HG02763 (cell line): ENCODE measurements around the gene PITHD1.
"Not testable (repeated sequence)": the region's sequence is repeated elsewhere in the genome, so short reads cannot be mapped to it uniquely, and the experiment has no call there.

ENCODE experiments used
- ATAC-seq: cut with Tn5 transposase; IDR thresholded peaks from one replicate; pipeline ENCODE4 v1.9.1; 2021; ENCODE audit warnings: mild to moderate bottlenecking, moderate library complexity; ENCODE audit not compliant: unreplicated experiment

Gene PITHD1

DNA sequence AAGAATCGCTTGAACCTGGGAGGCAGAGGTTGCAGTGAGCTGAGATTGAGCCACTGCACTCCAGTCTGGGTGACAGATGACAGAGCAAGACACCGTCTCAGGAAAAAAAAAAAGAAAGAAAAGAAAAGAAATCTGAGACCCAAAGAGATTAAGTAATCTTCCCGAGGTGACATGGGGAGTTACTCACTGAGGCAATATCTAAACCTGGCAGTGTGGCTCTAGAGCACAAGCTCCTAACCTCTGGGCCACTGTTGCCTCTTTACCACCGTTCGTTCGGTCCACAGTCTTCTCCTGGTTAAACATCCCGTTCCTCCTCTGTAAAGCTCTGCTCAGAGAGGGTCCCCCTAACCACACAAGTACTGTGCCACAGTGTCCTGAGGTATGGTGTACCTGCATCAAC, 45.5 kb downstream of the PITHD1 start:
- no peak for ATAC-seq

DNA sequence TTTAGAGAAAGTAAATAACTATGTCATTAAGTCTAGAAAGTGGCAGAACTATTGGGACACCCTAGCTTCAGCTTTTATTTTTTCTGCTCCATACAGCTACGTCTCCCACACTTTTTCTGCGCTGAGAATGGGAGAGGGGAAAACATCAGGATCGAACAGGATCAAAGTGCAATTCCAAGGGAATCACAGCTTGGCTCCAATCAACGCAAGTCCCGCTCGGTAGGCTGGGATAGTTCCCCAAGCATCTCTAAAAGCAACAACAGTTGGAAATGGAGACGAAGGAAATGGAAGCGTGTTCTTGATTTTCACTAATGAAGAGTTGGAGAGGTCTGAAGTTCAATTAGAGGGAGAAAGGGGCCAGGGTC, 46.5 kb downstream of the PITHD1 start:
- no peak for ATAC-seq

DNA sequence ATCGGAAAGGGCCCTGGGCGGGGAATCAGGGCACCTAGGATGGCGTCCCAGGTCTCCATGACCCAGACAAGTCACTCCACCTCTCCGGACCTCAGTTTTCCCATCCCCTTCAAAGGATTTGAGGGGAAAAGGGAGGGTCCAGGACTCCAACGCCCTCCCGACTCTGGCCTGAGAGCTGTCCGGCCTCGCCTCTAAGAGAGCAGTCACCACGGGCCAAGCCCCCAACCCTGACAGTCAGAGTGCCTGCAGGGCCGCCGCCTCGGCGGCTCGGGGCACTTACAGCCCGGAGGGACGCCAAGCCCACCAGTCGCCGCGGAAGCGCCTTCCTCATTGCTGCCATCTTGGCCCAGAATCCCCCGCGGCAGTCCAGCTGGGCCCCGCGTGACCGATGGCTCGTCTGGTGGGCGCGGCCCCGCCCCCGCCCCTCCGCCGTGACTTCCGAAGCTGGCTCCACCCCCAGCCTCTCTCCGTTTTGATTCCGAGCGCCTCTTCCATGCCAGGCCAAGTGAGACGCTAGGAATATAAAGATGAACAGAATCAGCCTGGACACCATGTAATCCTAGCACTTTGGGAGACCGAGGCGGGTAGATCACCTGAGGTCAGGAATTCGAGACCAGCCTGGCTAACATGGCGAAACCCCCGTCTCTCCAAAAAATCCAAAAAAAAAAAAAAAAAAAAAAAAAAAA, 47.0 kb downstream of the PITHD1 start, which contains the start of gene HMGCL:
TSS of gene HMGCL (minus strand) at position 354 of the 686 bp plus-strand sequence. CDS start at position 340, 14 bp downstream.
- ATAC-seq = peak; percentile 72

DNA sequence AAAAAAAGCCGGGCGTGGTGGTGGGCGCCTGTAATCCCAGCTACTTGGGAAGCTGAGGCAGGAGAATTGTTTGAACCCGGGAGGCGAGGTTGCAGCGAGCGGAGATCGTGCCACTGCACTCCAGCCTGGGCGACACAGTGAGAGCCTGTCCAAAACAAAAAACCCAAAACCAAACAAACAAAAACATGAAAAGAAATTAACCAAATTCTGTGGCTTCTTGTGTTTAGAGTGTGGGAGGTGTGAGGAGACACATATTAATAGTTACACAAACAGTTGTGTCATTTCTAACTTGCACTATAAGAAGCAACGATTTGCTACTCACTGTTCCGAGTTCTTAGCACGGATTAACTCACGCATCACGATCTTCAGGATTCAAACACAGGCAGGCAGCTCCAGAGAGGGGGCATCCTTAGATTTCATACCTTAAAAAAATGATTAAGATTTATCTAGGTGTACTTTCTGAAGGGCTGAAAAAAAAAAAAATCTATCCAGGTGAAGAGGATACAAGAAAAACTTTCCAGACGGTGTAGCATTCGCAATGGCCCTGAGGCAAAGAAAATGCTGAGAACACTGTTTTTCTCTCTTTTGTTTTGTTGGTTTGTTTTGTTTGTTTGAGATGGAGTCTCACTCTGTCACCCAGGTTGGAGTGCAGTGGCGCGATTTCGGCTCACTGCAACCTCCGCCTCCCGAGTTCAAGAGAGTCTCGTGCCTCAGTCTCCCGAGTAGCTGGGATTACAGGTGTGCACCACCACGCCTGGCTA, 47.7 kb downstream of the PITHD1 start:
- ATAC-seq = peak; percentile 54

DNA sequence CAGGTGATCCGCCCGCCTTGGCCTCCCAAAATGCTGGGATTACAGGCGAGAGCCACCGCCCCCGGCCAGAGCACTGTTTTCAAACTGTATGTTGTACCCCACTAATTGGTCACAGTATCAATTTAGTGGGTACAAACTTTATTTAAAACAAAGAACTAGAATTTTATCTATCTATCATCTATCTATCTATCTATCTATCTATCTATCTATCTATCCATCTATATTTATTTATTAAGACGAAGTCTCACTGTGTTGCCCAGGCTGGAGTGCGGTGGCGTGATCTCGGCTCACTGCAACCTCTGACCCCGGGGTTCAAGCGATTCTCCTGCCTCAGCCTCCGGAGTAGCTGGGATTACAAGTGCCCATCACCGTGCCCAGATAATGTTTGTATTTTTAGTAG, 48.4 kb downstream of the PITHD1 start:
- not testable (repeated sequence) for ATAC-seq

DNA sequence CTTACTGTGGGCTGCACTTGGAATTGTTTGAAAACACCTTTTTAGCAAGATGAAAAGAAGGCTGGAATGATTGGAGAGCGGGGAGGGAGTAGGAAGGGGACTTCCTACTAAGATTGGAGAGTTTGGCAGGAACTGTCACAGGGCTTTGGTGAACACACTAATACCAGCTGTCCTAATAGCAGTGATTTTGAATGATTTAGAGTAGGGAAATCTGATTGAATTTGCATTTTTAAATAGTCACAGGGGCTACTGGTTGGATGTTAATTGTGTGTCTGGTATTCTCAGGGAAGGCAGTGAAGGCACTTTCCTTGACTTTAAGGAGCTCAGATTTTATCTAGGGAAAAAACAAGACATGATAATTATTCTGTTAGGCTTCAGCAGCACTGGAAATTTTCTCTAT, 49.5 kb downstream of the PITHD1 start:
- ATAC-seq = no peak

DNA sequence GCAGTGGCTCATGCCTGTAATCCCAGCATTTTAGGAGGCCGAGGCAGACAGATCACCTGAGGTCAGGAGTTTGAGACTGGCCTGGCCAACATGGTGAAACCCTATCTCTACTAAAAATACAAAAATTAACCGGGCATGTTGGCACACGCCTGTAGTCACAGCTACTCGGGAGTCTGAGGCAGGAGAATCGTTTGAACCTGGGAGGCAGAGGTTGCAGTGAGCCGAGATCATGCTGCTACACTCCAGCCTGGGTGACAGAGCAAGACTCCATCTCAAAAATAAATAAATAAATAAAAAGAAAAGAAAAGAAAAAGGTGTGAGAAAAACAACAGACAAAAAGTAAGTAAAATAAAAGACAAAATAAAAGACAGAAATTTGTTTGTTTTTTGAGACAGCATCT, 55.9 kb downstream of the PITHD1 start:
- ATAC-seq = not testable (repeated sequence)

DNA sequence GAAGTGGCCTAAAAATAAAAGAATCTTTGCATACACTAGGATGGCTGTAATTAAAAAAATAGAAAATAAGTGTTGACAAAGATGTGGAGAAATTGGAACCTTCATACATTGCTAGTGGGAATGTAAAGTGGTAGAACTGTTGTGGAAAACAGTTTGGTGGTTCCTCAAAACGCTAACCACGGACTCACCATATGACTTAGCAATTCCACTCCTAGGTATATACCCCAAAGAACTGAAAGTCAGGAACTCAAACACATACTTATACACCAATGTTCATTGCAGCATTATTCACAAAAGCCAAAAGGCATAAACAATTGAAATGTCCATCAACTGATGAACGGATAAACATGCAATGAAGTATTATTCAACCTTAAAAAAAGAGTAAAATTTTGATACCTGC, 57.8 kb downstream of the PITHD1 start:
- ATAC-seq = no peak
